Left lung (tissue), 10 donors: ENCODE measurements around the gene ULK4. TPM values are rescaled to one million over a fixed set of nuclear protein-coding genes. Genes with fewer than 3 reads are reported as not detected.

Experiments
- ATAC-seq: fragments of 200-7000 bp; cut with Tn5 transposase; one replicate; pipeline ENCODE4 v1.9.1; 2020; ENCODE audit warnings: moderate library complexity
- DNase-seq, 4 donors: peaks; one replicate each; pipeline ENCODE4 v3.0.0-alpha.2; 2013 to 2020
- H3K27ac ChIP-seq, 2 donors: fragments of 200-600 bp; sonication (generic) in 1 of 2; one replicate each; pipeline versions ENCODE4 v1.5.0 to v1.8.0; 2020 to 2021
- H3K27me3 ChIP-seq, 2 donors: fragments of 200-600 bp; sonication (generic) in 1 of 2; one replicate each; pipeline versions ENCODE4 v1.5.0 to v1.8.0; 2020 to 2021
- H3K36me3 ChIP-seq, 2 donors: fragments of 200-600 bp; sonication (generic) in 1 of 2; one replicate each; pipeline versions ENCODE4 v1.5.0 to v1.8.0; 2020 to 2021
- H3K4me1 ChIP-seq, 2 donors: fragments of 200-600 bp; one replicate each; pipeline ENCODE4 v1.8.0; 2021
- H3K4me3 ChIP-seq, 2 donors: fragments of 200-600 bp; sonication (generic) in 1 of 2; one replicate each; pipeline versions ENCODE4 v1.5.0 to v1.8.0; 2020 to 2021; ENCODE audit warnings: mild to moderate bottlenecking in 1 of 2
- H3K9me3 ChIP-seq, 2 donors: fragments of 200-600 bp; sonication (generic) in 1 of 2; one replicate each; pipeline versions ENCODE4 v1.5.0 to v1.8.0; 2020 to 2021
- CTCF ChIP-seq, 2 donors: fragments of 200-600 bp; sonication (generic) in 1 of 2; IDR thresholded peaks; one replicate each; pipeline versions ENCODE4 v1.5.0 to v1.8.0; 2021; ENCODE audit warnings: antibody characterized with exemption in 2 of 2
- intact Hi-C, 2 donors: fragments of 100-400 bp; cut with DNase I; formaldehyde crosslinking; loops; one replicate each; pipeline versions ENCODE4 v1.11.2 to v1.14.2; 2022
- polyA plus RNA-seq, 6 donors: library from polyadenylated mRNA; unstranded; fragments of 120-200 nt; gene quantifications; one replicate each; pipeline ENCODE4 v1.2.1, GENCODE V29; 2013; ENCODE audit not compliant: insufficient read length in 6 of 6
- total RNA-seq, 2 donors: library from RNA; stranded (reverse); fragmentation: NEBNext Ultra II Directional; extraction: Animal tissue kit (Norgen Biotek cat#: 25700); gene quantifications; one replicate each; pipeline ENCODE4 v1.2.1, GENCODE V29; 2021
- donor health status: DM: no; HTN: yes; CAD: no.
- donor health status: DM: no; HTN: no; CAD: no.

The ULK4 gene
- total and polyA plus RNA-seq, 8 donors: 3.9 to 12.1 (median 5.6) TPM

DNA sequence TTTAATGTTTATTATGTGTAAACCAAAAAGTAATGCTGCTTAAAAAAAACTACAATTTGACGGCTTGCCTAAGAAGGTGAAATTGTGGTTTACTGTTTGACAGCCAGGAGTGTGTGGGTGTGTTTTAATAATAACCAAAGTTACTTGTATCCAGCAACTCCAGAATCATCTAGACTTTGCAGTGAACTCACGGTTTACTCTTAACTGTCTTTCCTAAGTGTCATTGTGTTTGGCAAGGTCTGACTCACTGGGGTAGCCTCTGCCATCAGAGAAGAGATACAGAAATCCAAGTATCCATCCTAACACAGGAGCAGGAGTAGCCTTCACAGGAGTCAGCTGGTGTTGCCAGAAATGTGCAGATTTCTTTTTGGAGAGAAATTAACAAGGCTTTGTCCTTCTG lies 611.5 kb downstream of the ULK4 start:
- TF ChIP-seq CTCF (IDR thresholded peaks at IDR 0.05): no peak
- no peak overlapping the region for H3K4me3 ChIP-seq
- DNase-seq (no peak), ATAC-seq (no peak)
- intact Hi-C loops: no loop called here
- H3K36me3 ChIP-seq: no peaks in the 10 kb centered on the region
- H3K27me3 ChIP-seq: no peaks in the 10 kb centered on the region
- H3K9me3 ChIP-seq: no peaks in the 10 kb centered on the region
- H3K27ac ChIP-seq: no peak overlapping the region
- H3K4me1 ChIP-seq: no peaks in the 10 kb centered on the region

DNA sequence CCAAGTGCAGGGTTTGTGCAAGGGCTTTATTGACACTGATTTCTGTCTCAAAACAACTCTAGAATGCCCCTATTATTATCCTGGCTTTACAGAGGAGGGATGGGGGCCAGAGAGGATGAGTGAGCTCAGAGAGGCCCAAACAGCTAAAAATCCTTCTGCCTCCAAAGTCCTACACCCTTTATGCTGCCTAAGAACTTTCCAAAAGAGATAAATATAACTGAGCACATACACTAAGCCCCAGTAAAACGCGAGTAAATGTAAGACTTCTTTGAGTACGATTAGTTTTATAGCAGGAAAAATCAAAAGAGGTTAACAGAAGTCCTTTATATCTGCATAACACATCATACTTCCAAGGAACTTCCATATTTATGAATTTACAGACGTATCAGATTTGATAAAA lies 613.5 kb downstream of the ULK4 start:
- Histone ChIP-seq H3K27me3 (no peaks in the 10 kb centered on the region), H3K9me3 (peaks cover 0 to 7% of the 10 kb centered on the region in 2 donors), H3K27ac (no peak overlapping the region), H3K36me3 (no peaks in the 10 kb centered on the region), H3K4me3 (no peak overlapping the region), H3K4me1 (no peaks in the 10 kb centered on the region)
- TF ChIP-seq CTCF (IDR thresholded peaks at IDR 0.05): no peak
- ATAC-seq (no peak), DNase-seq (no peak)
- intact Hi-C loops: no loop called here

DNA sequence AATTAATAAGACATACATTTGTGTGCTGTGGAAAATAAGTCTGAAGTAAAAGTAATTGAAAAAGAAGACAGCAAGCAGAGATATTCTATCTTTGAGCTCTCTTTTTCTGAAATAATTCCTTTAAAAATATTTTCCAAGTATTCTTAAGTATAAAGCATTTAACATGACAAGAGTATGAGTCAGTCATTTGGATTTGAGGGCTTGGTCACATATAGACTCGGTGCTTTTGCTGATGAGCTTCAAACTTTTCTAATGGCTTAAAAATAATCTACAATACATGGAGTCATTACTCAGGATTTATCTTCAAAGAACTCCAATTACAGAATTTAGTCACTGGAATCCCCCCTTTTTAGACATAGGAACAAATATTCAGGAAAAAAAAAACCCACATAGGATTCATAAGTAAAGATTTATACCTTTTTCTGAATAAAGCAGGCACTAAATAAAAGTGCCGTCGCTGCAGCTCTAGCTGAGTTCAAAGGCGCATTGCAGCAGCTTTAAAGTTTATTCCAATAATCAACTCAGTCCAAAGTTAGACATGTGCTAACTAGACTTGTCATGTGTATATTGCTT lies 615.1 kb downstream of the ULK4 start:
- no peak for DNase-seq
- no peak overlapping the region for H3K27ac ChIP-seq

DNA sequence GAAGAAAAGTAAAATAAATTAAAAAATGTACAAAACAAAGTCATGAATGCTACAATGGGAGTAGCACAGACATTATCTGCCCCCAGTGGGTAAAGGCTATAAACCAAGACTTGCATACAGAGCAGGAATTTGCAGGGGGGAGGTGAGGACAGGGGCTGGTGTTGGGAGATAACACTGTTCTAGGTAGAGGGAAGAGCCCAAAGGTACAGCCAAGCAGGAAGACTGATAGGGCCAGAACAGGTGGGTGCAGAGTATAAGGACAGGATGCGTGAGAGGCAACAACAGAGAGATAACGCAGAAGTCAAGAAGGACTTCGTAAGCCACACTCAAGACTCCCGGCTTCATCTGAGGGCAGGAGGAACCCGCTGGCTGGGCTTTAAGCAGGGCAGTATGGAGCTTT lies 616.1 kb downstream of the ULK4 start:
- Histone ChIP-seq H3K36me3 (no peaks in the 10 kb centered on the region), H3K27me3 (no peaks in the 10 kb centered on the region), H3K4me3 (no peak overlapping the region), H3K9me3 (peaks cover 0 to 7% of the 10 kb centered on the region in 2 donors), H3K27ac (no peak overlapping the region), H3K4me1 (no peaks in the 10 kb centered on the region)
- ATAC-seq (no peak), DNase-seq (no peak)
- intact Hi-C loops: no loop called here
- no peak for TF ChIP-seq CTCF (IDR thresholded peaks at IDR 0.05)

More for the DNA sequence above, 615.1 kb downstream of the ULK4 start:
- Histone ChIP-seq H3K4me3 (no peak overlapping the region), H3K36me3 (no peaks in the 10 kb centered on the region), H3K9me3 (peaks cover 0 to 7% of the 10 kb centered on the region in 2 donors), H3K4me1 (no peaks in the 10 kb centered on the region), H3K27me3 (no peaks in the 10 kb centered on the region)
- no peak for TF ChIP-seq CTCF (IDR thresholded peaks at IDR 0.05)
- intact Hi-C loops: no loop called here
- no peak for ATAC-seq

DNA sequence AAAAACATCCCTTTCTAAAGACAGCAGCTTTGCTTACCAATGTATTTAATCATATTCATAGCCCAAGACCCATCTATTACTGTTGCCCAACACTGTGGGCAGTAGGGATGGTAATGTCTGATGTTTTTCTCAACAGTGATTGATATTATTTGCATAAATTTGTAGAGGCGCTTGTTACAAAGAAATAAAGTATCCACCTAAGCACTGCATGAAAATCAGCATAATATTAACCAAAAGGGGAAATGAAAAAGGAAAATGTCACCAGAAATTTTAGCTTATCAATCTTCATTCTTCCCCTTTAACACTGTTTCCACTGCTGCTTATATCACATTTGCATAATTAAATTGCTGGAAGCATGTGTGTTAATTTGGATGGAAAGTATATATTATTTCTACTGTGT lies 622.1 kb downstream of the ULK4 start:
- H3K4me3 ChIP-seq: no peak overlapping the region
- H3K27ac ChIP-seq: no peak overlapping the region
- peaks cover 0 to 6% of the 10 kb centered on the region in 2 donors for H3K9me3 ChIP-seq
- intact Hi-C loops: no loop called here
- H3K36me3 ChIP-seq: no peaks in the 10 kb centered on the region
- no peaks in the 10 kb centered on the region for H3K4me1 ChIP-seq
- no peaks in the 10 kb centered on the region for H3K27me3 ChIP-seq
- no peak for DNase-seq
- no peak for TF ChIP-seq CTCF (IDR thresholded peaks at IDR 0.05)
- no peak for ATAC-seq
